Suprapubic skin (tissue), 4 donors: ENCODE measurements around the gene VWC2L. TPM values are rescaled to one million over a fixed set of nuclear protein-coding genes. Genes with fewer than 3 reads are reported as not detected.

Experiments used
- DNase-seq, 2 donors: peaks; one replicate each; pipeline ENCODE4 v3.0.0-alpha.2; 2019; ENCODE audit warnings: low spot score in 2 of 2
- H3K27ac ChIP-seq: fragments of 200-600 bp; sonication (generic); one replicate; pipeline ENCODE4 v1.5.1; 2019
- H3K27me3 ChIP-seq: fragments of 200-600 bp; sonication (generic); one replicate; pipeline ENCODE4 v1.5.1; 2019
- H3K36me3 ChIP-seq: fragments of 200-600 bp; sonication (generic); one replicate; pipeline ENCODE4 v1.5.1; 2019
- H3K4me1 ChIP-seq: fragments of 200-600 bp; sonication (generic); one replicate; pipeline ENCODE4 v1.5.1; 2019
- H3K4me3 ChIP-seq: fragments of 200-600 bp; sonication (generic); one replicate; pipeline ENCODE4 v1.5.1; 2019; ENCODE audit warnings: mild to moderate bottlenecking
- H3K9me3 ChIP-seq: fragments of 200-600 bp; sonication (generic); one replicate; pipeline ENCODE4 v1.5.1; 2019
- EP300 ChIP-seq: sonication (generic); formaldehyde crosslinking; IDR thresholded peaks from one replicate; pipeline ENCODE4 v1.6.1; 2017; ENCODE audit warnings: antibody characterized with exemption
- POLR2A ChIP-seq, 2 donors: fragments of 450-650 bp; IDR thresholded peaks; one replicate each; pipeline ENCODE4 v1.6.1; 2017; ENCODE audit warnings: antibody characterized with exemption in 2 of 2, mild to moderate bottlenecking in 2 of 2, moderate library complexity in 2 of 2
- POLR2AphosphoS5 ChIP-seq, 3 donors: sonication (generic); formaldehyde crosslinking; IDR thresholded peaks; one replicate each; pipeline ENCODE4 v1.6.1; 2017; ENCODE audit warnings: antibody characterized with exemption in 3 of 3
- WGBS: methylation state at CpG from one replicate; pipeline ENCODE4 v1.1.5; 2018; 5-methylcytosine and 5-hydroxymethylcytosine counted together
- total RNA-seq, 4 donors: library from RNA; depleted of rRNA; stranded (reverse); fragments of >200 nt; gene quantifications; one replicate each; pipeline ENCODE4 v1.1.0, GENCODE V29; 2016
- TF ChIP-seq, protein P1 (sequence below), 2 donors: fragments of 200-600 bp in 1 of 2; fragments of 450-650 bp in 1 of 2; sonication (generic) in 1 of 2; IDR thresholded peaks; one replicate each; pipeline ENCODE4 v1.5.1; 2016 to 2019; ENCODE audit warnings: antibody characterized with exemption in 2 of 2, mild to moderate bottlenecking in 1 of 2, moderate library complexity in 1 of 2

The VWC2L gene
- total RNA-seq, 4 donors from 2014 or later = not detected

DNA sequence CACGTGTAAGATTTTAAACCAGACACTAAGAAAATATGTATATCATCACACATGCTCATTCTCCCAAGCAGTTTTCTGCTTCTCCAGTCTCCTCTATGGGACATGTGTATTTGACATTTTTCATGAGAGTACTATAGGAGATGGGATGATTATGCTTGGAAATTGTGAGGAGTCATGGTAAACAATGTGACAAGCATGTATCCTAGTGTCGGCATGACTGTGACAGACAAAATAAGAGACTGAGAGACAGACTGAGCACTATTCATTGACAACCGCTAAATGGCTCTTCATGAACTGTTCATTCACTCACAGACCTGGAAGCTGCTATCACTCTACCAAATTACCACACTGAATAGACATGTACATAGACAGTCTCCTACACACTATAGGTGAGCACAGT, 127.1 kb downstream of the VWC2L start:
- no peaks in the 10 kb centered on the region for H3K27me3 ChIP-seq
- no peak for DNase-seq
- H3K4me3 ChIP-seq = no peak overlapping the region
- no peaks in the 10 kb centered on the region for H3K4me1 ChIP-seq
- 46% methylated on average over 3 of the region's 3 CpGs for WGBS
- H3K9me3 ChIP-seq = no peaks in the 10 kb centered on the region
- H3K27ac ChIP-seq = no peak overlapping the region
- no peaks in the 10 kb centered on the region for H3K36me3 ChIP-seq
- TF ChIP-seq POLR2AphosphoS5 (IDR thresholded peaks at IDR 0.05) = no peak
- TF ChIP-seq, protein P1, sequence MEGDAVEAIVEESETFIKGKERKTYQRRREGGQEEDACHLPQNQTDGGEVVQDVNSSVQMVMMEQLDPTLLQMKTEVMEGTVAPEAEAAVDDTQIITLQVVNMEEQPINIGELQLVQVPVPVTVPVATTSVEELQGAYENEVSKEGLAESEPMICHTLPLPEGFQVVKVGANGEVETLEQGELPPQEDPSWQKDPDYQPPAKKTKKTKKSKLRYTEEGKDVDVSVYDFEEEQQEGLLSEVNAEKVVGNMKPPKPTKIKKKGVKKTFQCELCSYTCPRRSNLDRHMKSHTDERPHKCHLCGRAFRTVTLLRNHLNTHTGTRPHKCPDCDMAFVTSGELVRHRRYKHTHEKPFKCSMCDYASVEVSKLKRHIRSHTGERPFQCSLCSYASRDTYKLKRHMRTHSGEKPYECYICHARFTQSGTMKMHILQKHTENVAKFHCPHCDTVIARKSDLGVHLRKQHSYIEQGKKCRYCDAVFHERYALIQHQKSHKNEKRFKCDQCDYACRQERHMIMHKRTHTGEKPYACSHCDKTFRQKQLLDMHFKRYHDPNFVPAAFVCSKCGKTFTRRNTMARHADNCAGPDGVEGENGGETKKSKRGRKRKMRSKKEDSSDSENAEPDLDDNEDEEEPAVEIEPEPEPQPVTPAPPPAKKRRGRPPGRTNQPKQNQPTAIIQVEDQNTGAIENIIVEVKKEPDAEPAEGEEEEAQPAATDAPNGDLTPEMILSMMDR (IDR thresholded peaks at IDR 0.05) = no peak
- no peak for TF ChIP-seq EP300
- TF ChIP-seq POLR2A (IDR thresholded peaks at IDR 0.05) = no peak

DNA sequence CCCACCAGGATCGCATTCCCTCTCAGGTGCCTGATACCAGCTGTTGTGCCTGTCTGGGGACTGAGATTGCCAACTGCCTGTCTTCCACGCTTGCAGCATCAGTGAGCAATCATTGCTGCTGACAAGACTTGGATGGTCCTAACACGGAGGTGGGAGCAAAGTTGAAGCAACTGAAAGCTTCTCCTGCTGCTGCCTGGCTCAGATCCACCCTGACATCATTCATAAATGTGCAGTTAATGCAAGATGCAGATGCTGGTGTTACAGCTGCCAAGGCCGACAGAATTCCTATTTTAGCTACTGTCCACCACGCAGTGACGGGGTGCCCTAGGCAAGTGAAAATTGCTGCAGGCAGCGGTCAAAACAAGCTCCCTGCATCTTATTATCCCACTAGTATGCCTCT, 131.4 kb downstream of the VWC2L start:
- no peaks in the 10 kb centered on the region for H3K36me3 ChIP-seq
- H3K4me1 ChIP-seq = peaks cover 4% of the 10 kb centered on the region
- no peak for DNase-seq
- 59% methylated on average over 7 of the region's 7 CpGs for WGBS
- H3K27ac ChIP-seq = no peak overlapping the region
- no peaks in the 10 kb centered on the region for H3K27me3 ChIP-seq
- TF ChIP-seq POLR2A (IDR thresholded peaks at IDR 0.05) (no peak), EP300 (no peak), POLR2AphosphoS5 (IDR thresholded peaks at IDR 0.05) (no peak)
- TF ChIP-seq, protein P1 (IDR thresholded peaks at IDR 0.05) = no peak
- no peak overlapping the region for H3K4me3 ChIP-seq
- no peaks in the 10 kb centered on the region for H3K9me3 ChIP-seq

DNA sequence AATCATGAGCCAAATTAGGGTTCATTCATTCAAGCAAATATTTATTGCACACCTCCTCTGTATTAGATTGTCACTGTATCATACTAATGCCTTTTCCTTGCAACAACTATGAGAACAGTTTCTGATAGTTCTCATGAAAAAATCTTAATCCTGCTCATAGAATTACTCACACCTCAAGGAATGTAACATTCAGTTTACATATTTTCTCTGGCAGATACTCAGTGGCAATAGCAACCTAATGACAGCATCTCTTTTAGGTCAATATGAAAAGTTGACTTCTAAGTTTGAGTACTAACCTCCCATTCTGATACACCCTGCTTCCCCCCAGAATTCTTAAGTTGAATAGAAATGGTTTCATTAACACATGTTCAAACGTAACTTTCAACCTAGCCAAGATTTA, 132.0 kb downstream of the VWC2L start:
- Histone ChIP-seq H3K9me3 (no peaks in the 10 kb centered on the region), H3K4me1 (peaks cover 4% of the 10 kb centered on the region), H3K36me3 (no peaks in the 10 kb centered on the region), H3K27ac (no peak overlapping the region), H3K27me3 (no peaks in the 10 kb centered on the region), H3K4me3 (no peak overlapping the region)
- DNase-seq = no peak
- 65% methylated on average over 1 of the region's 1 CpG for WGBS
- TF ChIP-seq, protein P1 (IDR thresholded peaks at IDR 0.05) = no peak
- TF ChIP-seq POLR2A (IDR thresholded peaks at IDR 0.05) (no peak), POLR2AphosphoS5 (IDR thresholded peaks at IDR 0.05) (no peak), EP300 (no peak)

DNA sequence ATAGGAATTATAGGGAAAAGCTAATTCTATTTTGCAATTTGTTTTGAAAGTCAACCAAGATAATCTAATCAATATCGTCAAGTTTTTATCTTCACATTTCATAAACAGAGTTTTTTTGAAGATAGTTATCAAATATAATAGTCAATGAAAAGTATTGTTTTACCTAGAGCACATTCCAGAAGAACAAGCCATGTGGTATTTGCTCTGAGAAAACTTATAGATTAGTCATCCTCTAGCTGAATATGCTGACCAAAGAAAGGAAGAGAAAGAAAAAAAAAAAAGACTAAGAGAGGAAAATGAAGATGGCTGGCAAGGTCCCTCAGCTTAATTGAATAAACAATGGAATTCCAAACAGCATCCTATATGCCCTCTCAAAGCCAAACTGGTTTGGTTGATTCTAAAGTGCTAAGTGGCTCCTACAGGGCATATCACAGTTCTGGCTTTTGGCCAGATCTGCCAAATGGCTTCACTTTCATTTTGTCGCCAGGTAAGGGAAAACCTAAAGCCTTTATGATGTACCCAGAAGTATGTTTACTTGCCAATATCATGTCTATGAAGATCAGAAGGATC, 132.6 kb downstream of the VWC2L start:
- TF ChIP-seq EP300 = no peak
- TF ChIP-seq POLR2A (IDR thresholded peaks at IDR 0.05) = no peak
- TF ChIP-seq, protein P1 (IDR thresholded peaks at IDR 0.05) = no peak
- no peak for TF ChIP-seq POLR2AphosphoS5 (IDR thresholded peaks at IDR 0.05)
- no peak for DNase-seq
- 75% methylated on average over 2 of the region's 2 CpGs for WGBS

DNA sequence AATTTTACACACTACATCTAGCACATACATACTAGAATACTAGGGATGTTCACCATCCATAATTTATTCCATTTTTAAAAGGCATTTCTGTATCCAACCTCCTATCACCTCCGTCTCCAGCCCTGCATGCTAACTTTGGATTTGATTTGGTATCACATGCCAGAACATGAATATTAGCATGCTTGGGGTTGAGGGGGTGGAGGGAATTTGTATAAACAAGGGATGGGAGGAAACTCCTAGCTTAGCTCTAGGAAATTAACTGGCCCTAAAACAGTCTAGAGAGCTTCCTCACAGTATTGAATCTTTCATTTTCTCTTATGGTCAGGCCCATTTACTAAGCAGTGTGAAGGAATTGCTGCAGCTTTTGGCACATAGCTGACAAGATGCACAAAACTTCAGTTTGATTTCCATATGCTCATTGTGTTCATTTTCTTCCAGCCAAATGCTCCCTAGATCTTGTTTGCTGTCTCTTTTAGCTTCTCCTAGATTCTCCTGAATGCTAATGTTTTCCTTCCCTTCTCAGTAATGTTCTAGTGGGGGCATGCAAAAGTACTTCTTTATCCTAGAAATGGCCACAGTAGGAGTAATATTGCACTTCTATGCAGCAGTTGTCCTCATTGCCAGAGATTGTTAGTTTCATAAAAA, 135.2 kb downstream of the VWC2L start:
- Histone ChIP-seq H3K36me3 (no peaks in the 10 kb centered on the region), H3K4me1 (peaks cover 4% of the 10 kb centered on the region), H3K27me3 (no peaks in the 10 kb centered on the region), H3K9me3 (no peaks in the 10 kb centered on the region), H3K4me3 (no peak overlapping the region), H3K27ac (no peak overlapping the region)
- DNase-seq = no peak
- WGBS = 17% methylated on average over 1 of the region's 1 CpG
- TF ChIP-seq EP300 = no peak
- TF ChIP-seq, protein P1 (IDR thresholded peaks at IDR 0.05) = no peak
- no peak for TF ChIP-seq POLR2AphosphoS5 (IDR thresholded peaks at IDR 0.05)
- no peak for TF ChIP-seq POLR2A (IDR thresholded peaks at IDR 0.05)

More for the DNA sequence above, 132.6 kb downstream of the VWC2L start:
- peaks cover 4% of the 10 kb centered on the region for H3K4me1 ChIP-seq
- H3K27ac ChIP-seq = no peak overlapping the region
- no peaks in the 10 kb centered on the region for H3K27me3 ChIP-seq
- H3K9me3 ChIP-seq = no peaks in the 10 kb centered on the region
- no peak overlapping the region for H3K4me3 ChIP-seq
- no peaks in the 10 kb centered on the region for H3K36me3 ChIP-seq
